Esophagus muscularis mucosa (tissue), 3 donors: ENCODE measurements around the gene YWHAG.
"Not testable (repeated sequence)": the region's sequence is repeated elsewhere in the genome, so short reads cannot be mapped to it uniquely, and the experiment has no call there.

ENCODE experiments used
- CTCF ChIP-seq, 3 experiments: fragments of 200-600 bp in 2 of 3; fragments of 450-650 bp in 1 of 3; sonication (generic) in 2 of 3; IDR thresholded peaks; one replicate each; pipeline ENCODE4 v1.5.1; 2017 to 2019; ENCODE audit warnings: antibody characterized with exemption in 3 of 3, mild to moderate bottlenecking in 2 of 3, moderate library complexity in 1 of 3
- POLR2A ChIP-seq: fragments of 450-650 bp; IDR thresholded peaks from one replicate; pipeline ENCODE4 v1.6.1; 2017; ENCODE audit warnings: antibody characterized with exemption, moderate library complexity, mild to moderate bottlenecking, low read depth
- POLR2AphosphoS5 ChIP-seq, 2 donors: sonication (generic); formaldehyde crosslinking; IDR thresholded peaks; one replicate each; pipeline ENCODE4 v1.6.1; 2017; ENCODE audit warnings: antibody characterized with exemption in 2 of 2

- TF ChIP-seq CTCF (IDR thresholded peaks at IDR 0.05); POLR2AphosphoS5 (IDR thresholded peaks at IDR 0.05); POLR2A: not testable (repeated sequence)
These were observed 23.4 kb downstream of the YWHAG start for GRCh38 chr7:76335417-76335816.
